Stimulated activated naive CD4-positive, alpha-beta T cell treated with Interleukin-2 at 50 U/mL for 16 hours (primary cell): ENCODE results near the gene DLG2.

Source experiments
- DNase-seq: peaks from one replicate; lab custom pipeline; 2025; lab: John Stamatoyannopoulos, UW

DLG2 gene

DNA sequence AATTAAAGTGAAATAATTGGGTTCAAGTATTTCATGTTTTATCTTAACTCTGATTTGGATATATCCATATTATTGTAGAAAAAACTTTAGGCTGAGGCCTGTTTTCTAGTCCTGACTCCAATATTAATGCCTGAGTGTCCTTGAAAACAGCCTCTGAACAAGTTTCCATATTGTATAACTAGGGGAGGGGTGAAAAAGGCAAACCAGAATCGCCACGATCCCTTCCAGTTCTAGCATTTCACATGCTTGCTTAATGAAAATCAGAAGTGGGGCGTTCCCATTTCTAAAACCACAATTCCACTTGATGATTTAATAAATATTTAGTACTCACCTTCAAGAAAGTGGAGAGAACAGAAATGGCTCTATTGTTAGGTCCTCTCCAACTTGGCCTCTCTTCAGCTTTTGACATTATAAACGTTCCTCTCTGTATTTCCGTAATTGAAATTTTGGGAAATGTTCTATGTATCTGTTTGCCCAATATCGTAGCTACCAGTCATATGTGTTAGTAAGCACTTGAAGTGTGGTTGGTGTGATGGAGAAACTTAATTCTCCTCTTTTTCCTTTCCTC is 1779.6 kb downstream of the DLG2 start:
- DNase-seq = no peak

DNA sequence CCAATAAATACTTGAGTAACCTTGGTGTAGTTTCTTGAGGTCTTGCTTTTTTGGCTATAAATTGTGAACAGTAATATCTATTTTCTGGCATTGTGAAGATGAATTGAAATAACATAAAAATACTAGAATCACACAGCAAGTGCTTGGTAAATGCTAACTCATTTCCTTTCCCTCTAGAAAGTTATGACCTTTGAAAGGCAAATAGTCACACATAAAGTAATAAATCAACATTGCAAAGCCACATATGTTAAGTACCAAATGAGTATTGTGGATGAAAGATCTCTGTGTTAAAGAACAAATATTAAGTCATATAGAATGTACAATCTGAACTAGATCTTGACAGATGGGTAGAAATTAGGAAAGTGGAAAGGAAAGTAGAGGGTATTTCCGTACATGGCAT is 1781.3 kb downstream of the DLG2 start:
- DNase-seq = no peak

DNA sequence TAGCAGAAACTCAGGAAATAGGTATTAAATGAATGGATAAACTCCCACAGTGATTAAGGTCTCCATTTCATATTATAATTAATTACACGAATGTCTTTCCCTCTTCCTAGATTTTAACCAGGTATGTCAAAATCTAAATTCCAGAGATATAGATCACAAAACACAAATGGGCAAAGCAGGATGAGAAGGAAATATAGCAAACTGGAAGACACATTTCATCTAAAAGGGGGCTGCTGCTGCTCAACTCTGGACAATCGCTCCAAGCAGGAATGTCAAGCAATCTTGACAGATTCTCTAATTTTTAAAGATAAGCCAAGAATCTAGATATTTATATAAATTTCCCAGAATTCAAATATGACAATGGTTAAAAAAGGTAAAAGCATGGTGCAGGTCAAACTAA is 1786.8 kb downstream of the DLG2 start:
- DNase-seq = no peak

DNA sequence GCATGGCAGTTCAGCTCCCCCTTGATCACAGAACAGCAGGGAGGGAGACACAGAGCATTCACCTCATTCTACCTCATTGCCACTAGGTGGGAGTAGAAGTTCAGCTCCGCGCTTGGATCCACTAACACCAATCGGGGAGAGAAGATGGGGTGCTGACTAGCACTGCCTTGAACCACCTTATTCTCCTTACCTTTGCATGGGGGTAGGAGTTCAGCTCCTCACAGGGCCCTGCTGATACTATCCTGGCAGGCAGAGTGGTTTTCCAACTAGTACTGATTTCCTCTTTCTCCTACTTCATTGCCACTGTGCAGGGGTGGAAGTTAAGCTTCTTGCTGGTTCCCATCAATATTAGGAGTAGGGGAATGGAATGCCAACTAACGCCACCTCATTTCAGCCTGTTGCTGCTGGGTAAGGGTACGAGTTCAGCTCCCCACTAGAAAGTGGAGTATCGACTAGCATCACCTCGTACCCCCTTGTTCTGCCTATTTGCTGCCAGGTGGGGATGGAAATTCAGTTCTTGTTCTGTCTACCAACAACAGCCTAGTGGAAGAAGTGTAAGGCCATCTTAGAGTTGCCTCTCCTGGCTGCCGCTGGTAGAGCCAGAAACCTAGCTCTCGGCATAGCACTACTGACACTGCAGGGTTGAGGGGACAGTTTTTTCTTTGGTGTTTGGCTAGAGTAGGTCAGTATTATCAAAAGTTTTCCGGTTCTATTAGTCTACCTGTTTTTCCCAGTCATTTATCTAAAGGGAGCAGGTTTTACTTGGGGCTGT is 1790.1 kb downstream of the DLG2 start:
- DNase-seq = no peak

DNA sequence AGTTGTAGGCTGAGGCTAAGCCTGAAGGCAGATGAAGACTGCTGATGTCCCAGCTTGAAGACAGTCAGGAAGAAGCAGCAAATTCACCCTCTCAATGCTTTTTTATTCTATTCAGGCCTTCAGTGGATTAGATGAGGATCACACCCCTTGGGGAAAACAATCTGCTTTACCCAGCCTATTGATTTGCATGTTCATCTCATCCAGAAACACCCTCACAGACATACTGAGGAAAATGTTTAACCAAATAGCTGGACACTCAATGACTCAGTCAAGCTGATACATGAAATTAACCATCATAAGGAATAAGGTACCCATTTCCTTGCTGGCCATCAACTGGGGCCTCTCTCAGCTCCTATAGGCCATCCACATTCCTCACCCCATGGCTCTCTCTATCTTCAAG is 1791.1 kb downstream of the DLG2 start:
- DNase-seq = no peak

DNA sequence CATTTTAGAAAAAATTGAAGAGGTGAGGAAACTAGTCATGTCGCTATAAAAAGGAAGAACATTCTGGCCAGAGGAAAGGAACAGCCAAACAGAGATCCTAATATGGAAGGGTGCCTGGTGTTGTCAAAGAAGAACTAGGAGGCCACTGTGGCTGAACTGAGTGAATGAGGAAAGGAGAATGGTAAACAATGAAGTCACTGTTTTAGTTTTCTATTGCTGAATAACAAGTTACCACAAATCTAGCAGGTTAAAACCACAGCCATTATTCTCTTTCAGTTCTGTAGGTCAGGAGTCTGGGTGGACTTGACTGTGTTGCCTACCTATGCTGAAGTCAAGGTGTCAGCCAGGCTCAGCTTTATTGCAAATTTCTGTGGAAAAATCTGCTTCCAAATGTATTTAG is 1791.7 kb downstream of the DLG2 start:
- no peak for DNase-seq

DNA sequence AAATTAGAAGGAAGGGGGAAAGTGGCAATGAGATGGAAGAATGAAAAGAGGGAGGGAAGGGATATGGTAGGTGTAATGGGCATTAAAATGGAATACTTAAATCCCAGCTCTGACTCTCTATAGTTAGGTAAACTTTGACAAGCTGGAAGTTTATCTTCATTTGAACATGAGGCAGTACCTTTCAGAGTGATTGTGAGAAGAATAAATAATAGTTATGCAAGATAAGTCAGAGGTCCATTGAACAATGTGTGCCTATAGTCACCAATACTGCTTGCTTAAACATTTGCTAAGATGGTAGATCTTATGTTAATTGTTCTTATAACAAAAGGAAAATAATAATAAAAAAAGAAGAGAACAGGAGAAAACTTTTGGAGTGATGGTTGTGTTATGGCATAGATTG is 1795.2 kb downstream of the DLG2 start:
- DNase-seq = no peak

DNA sequence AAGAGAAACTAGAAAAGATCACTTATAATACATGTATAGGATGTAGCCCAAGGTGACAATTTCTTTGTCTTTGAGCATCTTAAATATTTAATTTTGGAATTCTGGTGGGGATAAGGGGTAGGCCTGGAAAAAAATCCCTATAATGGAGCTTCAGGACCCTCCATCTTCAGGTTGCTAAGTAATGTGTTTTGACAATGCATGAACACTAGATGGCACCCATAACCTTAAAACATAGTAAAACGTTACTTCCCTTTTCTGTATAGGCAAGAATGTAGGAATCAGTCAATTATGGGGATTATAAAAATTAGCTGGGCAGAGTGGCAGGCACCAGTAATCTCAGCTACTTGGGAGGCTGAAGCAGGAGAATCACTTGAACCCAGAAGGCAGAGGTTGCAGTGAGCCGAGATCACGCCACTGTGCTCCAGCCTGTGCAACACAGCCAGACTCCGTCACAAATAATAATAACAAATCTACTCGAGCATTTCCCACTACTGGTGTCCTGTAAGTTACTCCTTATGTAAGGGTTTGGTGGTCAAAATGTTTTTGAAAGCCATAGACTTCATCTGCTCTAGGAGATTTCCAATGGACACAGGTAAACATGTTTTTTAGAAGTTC is 1799.1 kb downstream of the DLG2 start:
- no peak for DNase-seq

DNA sequence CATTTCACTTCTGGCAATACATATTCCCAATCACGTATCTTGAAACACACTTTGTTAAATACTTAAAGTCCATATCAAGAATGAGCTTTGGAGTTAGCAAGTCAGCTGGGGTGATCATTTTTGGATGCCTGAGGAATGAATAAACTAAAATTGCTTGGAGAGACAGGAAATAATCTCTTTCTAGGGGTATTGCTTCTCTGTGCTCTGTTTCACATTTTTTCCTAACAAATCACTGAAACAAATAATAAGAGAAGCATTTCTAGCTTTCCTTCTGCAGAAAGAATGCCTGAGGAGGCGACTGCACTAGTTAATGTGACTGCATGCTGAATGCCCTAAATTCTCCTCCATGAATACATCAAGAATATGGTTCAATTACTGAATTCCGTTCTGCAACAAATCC is 1799.6 kb downstream of the DLG2 start:
- DNase-seq = no peak

DNA sequence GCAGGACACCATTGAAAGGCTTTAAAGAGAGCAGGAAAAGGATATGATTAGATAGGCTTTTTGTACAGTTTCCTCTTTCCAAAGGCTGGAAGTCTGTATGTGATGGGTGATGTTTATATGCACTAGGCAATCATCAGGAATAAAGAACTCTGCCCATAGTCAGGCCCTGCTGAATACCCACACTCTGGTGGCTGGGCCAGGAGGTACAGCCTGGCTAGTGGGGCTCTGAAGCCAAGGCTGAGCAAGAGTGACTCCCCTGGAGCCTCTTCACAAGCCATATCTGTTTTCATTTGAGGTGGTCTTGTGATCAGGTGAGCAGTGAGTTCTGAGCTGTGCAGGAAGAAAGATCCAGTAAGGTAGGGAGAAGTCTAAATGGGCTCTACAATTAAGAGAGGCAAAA is 1801.1 kb downstream of the DLG2 start:
- DNase-seq = no peak

DNA sequence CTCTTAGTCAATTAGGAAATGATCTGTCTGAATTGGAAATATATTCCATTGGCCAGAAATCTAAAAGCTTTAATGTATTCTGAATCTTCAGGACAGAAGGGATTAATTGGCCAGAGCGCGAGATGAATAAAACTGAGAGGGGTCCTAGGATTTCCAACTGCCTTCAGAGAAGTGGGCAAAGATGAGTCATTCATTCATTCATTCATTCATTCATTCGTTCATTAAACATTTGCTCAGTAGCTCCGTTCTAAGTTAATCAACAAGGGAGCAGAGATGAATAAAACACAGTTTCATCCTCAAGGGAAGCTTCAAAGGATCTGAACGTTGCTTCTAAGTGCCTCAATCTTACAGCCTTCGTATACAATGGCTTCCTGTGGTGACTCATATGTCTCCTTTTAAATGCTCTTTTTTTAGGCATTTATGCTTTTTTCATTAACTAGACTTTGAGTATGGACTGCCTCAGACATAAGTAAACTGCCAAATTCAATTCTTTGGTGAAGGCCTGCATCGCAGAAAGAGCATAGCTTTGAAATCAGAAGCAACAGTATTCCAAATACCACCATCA is 1803.6 kb downstream of the DLG2 start:
- no peak for DNase-seq

DNA sequence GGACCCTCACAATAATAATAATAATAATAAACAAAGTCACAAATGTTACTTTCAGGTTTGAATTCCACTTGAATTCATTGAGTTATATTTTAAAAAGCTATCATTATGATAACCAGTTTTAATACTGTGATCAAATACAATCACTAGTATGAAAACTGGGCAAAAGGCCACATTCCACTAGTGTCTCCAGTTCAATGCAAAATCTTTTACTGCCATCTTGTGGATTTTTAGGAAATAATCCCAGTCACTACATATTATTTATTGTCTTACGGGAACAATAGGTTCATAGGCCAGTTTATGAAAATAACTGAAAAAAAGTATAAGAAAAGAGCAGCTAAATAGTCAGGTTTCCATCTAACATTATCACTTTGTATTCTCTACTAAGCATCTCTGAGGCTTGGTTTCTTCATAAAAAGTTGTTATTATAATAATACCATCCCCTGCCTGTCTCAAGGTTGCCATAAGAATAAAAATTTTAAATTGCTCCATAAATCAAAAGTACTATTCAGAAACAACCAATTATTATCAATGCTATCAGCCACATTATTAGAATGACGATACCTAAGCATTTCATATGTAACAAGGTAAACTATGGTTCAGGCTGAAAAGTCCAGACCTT is 1807.1 kb downstream of the DLG2 start:
- no peak for DNase-seq

DNA sequence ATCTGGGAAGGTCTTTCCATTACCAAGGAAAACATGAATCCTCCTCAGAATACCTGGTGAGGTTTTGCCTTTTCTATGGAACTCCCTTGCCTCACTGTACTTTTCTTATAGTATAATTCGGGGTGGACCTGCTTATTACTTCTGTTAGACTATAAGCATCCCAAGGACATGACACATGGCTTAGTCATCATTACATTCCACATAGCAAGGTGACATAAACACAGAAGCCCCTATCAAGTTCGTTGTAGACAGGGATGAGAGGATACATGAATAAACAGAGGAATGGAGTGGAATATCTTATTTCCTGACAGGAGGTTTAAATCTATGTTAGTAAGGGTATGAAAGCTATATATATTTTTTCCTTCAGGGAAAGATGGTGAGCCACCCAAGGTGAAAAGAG is 1808.8 kb downstream of the DLG2 start:
- no peak for DNase-seq

DNA sequence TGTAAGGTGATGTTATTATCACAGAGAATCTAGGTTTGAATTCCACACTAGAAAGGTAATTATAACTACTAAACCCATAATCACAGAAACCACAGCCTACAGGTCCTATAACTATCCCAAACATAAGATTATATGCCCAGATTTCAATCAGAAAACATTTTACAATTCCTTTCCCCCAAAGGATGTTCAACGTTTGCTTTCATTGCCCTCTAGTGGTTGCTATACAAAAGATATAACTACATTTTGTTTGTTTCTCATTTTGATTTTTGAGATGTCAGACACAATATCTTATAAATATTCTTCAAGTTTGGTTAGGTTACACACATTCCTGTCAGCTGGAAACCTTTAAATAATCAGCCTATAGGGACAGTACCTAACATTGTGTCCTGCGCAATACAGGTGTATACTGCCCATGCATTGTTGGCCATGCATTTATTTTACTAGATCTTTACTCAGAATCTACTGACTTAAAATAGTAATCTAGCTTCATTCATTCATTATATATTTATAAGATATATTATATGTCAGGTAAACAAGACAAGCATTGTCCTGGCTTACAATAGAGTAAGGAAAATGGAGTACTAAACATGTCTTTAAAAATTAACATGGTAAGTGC is 1810.5 kb downstream of the DLG2 start:
- DNase-seq = no peak

DNA sequence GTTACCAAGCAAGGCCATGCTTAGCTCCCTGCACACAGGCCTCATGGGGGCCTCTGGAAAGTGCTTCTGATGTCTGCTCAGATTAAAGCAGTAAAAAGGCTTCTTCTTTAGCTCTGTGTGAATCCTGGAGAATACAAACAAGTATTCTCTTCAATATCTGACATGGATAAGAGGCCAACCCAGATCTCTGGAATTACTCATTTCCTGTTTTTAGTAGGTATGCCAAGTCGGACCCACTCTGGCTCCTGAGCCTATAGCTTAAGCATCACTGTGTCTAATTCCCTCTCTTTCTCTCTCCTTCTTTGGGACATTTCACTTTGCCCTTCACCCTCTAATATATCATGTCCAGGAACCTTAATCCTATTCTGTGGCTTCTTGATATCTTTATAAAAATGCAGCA is 1811.4 kb downstream of the DLG2 start:
- no peak for DNase-seq

DNA sequence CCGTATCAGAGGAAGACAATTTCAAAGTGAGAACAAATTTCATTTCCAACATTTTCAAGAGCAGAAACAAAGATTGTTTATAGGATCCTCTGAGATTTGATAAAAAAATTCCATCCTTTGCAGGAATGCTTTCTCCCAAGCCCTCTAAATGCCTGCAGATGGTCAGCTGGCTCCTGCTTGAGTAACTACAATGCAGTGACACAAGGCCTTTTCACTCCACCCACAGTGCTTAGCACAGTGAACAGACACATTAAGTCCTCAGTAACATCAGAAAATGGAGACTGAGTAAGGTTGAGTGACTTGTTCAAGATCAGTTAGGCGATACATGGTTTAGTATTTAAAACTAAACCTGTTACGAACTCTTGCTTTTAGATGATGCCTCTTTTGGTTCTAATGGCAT is 1813.8 kb downstream of the DLG2 start:
- no peak for DNase-seq

DNA sequence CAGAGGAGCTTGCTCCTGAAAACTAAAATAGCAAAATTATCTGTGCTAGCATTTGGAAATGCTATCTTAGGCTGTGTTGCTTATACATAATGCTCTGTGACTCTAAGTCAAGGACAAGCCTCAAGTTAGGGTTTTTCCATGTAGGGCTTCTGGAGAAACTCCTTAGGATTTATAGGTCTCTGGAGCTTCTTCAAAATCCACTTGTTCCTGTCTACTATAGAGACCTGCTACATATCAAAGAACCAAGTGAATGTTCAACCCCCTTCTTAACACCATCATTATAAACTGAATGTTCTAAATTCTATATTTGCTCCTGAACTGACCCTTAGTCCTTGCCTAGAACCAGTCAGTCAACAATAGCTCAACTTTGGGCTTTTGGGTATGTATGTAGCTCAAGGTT is 1817.9 kb downstream of the DLG2 start:
- DNase-seq = no peak

DNA sequence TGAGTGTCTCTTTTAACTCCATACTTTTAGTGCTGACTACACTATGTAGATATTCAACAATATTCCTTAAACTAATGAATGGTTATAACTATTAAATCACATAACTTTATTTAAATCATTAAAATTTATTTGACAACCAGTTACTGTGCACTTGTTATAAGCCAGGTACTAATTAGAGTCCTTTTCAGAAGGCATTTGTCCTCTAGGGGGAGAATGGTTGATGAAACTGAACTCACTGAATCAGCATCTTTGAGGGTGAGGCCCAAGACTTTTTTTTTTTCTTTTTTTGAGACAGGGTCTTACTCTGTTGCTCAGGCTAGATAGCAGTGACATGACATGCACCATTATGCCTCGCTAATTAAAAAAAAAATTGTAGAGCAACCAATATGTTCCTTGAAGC is 1825.3 kb downstream of the DLG2 start:
- no peak for DNase-seq

DNA sequence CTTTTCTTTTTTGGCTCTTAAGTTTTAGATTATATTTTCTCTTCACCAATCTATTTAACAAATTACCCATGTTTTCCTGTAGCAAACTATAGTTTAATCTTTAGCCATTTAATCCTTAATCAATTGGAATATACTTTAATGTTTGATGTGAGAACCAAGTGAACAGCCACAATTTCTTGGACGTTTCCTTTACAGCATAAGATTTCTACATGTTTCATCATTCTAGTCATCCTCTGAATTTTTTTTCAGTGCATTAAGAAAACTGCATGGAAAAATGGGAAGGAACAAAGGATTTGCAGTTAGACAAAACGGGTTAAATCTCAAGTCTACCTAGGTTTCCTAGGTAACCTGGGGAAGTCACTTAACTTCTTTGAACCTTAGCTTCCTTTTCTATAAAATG is 1833.8 kb downstream of the DLG2 start:
- no peak for DNase-seq

DNA sequence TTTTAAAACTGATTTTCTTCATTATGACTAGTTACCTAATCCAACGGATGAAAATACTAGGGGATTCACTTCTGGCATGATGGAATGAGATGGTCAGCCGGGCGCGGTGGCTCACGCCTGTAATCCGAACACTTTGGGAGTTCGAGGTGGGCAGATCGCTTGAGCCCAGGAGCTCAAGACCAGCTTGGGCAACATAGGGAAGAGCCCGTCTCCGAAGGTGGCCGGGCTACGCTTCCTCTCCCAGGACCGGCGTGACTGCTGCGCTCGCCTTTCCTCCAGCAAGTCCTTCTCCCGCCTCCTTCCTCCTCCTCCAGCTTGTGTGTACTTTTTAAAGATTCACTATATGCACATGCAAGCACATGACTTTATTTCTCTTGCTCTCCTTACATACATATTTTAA is 1835.6 kb downstream of the DLG2 start:
- DNase-seq = no peak

DNA sequence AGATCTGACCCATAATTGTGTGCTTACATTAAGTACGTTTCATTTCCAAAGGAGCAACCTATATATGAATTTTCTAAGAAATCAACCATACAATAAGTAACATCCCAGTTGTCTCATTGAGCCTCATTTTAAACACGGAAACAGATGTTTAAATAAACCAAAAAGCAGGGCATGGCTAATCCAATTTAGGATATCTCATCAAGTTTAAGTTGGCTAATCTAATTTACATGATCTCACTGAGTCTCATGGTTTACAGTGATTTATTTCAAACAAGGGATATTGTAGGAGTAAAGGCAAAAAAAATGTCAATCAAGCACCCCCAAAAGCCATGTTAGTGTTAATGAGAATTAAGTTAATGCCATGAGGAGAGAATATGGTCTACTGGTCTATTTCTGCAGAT is 1841.2 kb downstream of the DLG2 start:
- DNase-seq = no peak

DNA sequence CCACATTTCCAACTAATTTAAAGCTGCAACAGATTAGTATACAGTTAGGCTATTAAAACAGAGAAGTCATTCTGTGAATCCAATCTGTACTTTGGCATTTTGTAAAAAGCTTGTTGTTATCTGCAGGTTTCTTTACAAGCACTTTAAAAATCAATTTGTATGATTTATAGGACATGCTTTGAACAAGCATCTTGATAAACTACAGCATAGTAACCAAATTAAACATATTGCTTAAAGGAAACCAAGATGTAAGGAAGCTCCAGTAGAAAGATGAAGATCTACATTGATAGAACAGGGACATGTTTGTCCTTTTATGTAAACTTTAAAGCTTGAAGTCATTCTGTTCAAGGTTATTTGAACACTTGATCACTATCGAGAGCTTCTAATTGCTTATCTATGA is 1842.7 kb downstream of the DLG2 start:
- no peak for DNase-seq

DNA sequence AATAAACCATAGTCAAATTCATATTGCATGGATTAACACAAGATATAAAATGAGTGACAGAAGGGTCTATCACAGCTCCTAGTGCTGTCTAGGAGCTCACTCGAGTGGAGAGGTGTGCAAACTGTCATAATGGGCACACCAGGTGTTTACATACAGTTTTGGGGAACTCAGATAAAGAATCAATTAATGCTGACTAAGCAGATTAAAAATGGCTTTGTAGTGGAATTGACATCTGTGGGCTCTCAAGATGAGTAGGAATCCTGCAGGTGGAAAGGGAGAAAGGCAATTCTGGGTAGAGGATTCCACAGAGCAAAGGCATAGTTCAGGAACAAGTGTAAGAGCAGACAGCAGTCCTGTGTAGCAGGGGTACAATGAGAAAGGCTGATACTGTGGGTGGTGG is 1844.8 kb downstream of the DLG2 start:
- no peak for DNase-seq
